ENCODE measurements around the gene GNB1.
A peak's percentile ranks its signal among the peaks of the same experiment; 100 is the strongest.

GNB1 gene

GRCh38 chr1:1779691-1780597 lies 110.9 kb downstream of the GNB1 start:
- peak; percentile 32 for DNase-seq

- no peak for DNase-seq
These were observed 111.6 kb downstream of the GNB1 start for GRCh38 chr1:1779320-1779675.

GRCh38 chr1:1778663-1779319 lies 112.1 kb downstream of the GNB1 start:
- DNase-seq, result peak; percentile 77

GRCh38 chr1:1777950-1778662 lies 112.8 kb downstream of the GNB1 start, which contains the start of gene NADK:
TSS of gene NADK (minus strand) at chr1:1778470. CDS start at chr1:1765406, 13,064 bp downstream.
- DNase-seq, result peak; percentile 67

GRCh38 chr1:1777583-1777899 lies 113.3 kb downstream of the GNB1 start:
- DNase-seq, result no peak

GRCh38 chr1:1776672-1777582 lies 114.0 kb downstream of the GNB1 start:
- no peak for DNase-seq

GRCh38 chr1:1775327-1776226 lies 115.3 kb downstream of the GNB1 start:
- DNase-seq, result no peak

GRCh38 chr1:1773874-1774273 lies 117.0 kb downstream of the GNB1 start:
- no peak for DNase-seq

- no peak for DNase-seq
These were observed 119.8 kb downstream of the GNB1 start for GRCh38 chr1:1771096-1771495.

- DNase-seq, result no peak
These were observed 120.8 kb downstream of the GNB1 start for GRCh38 chr1:1770102-1770501.

- DNase-seq, result no peak
These were observed 122.5 kb downstream of the GNB1 start for GRCh38 chr1:1768249-1768992.

- no peak for DNase-seq
These were observed 125.9 kb downstream of the GNB1 start for GRCh38 chr1:1764876-1765470.

GRCh38 chr1:1763657-1764621 lies 126.9 kb downstream of the GNB1 start:
- DNase-seq, result no peak

GRCh38 chr1:1761504-1762376 lies 129.1 kb downstream of the GNB1 start:
- DNase-seq, result no peak

GRCh38 chr1:1760715-1761114 lies 130.2 kb downstream of the GNB1 start:
- no peak for DNase-seq

- DNase-seq, result no peak
These were observed 130.6 kb downstream of the GNB1 start for GRCh38 chr1:1760345-1760650.

- no peak for DNase-seq
These were observed 131.2 kb downstream of the GNB1 start for GRCh38 chr1:1759456-1760344.
